H1 (cell line): ENCODE results near the gene RDH16.
"Not testable (repeated sequence)": the region's sequence is repeated elsewhere in the genome, so short reads cannot be mapped to it uniquely, and the experiment has no call there.

ENCODE experiments used
- CTCF ChIP-seq, 3 experiments: IDR thresholded peaks; 1 replicate in 2 of 3; 2 replicates in 1 of 3; pipeline versions ENCODE4 v1.5.1 to v1.6.1; 2011; ENCODE audit warnings: low read length in 3 of 3, mild to moderate bottlenecking in 3 of 3, inconsistent platforms in 2 of 3, low read depth in 1 of 3, moderate library complexity in 1 of 3; ENCODE audit not compliant: insufficient read depth in 1 of 3; ENCODE audit errors: control extremely low read depth in 1 of 3
- KDM4A ChIP-seq: IDR thresholded peaks from one replicate; pipeline ENCODE4 v1.7.1; 2012; ENCODE audit warnings: low read depth, mild to moderate bottlenecking, moderate library complexity, low read length, inconsistent platforms; ENCODE audit not compliant: severe bottlenecking
- NRF1 ChIP-seq: IDR thresholded peaks from 2 replicates; pipeline ENCODE4 v1.6.1; 2011; ENCODE audit warnings: mild to moderate bottlenecking, low read depth, low read length, improper control_type of control experiment
- POLR2A ChIP-seq, 2 experiments: IDR thresholded peaks; 1 replicate in 1 of 2; 2 replicates in 1 of 2; pipeline ENCODE4 v1.6.1; 2011; ENCODE audit warnings: low read depth in 2 of 2, low read length in 2 of 2, mild to moderate bottlenecking in 2 of 2; ENCODE audit errors: control extremely low read depth in 1 of 2
- POLR2AphosphoS5 ChIP-seq: IDR thresholded peaks from 2 replicates; pipeline ENCODE4 v1.6.1; 2011; ENCODE audit warnings: low read depth, low read length
- RAD21 ChIP-seq, 2 experiments: IDR thresholded peaks in 1 of 2; conservative IDR thresholded peaks in 1 of 2; 2 replicates each; pipeline ENCODE4 v1.6.1; 2011; ENCODE audit warnings: low read depth in 2 of 2, low read length in 2 of 2, improper control_type of control experiment in 1 of 2, inconsistent platforms in 1 of 2, mild to moderate bottlenecking in 1 of 2, moderate library complexity in 1 of 2
- SP1 ChIP-seq: IDR thresholded peaks from 2 replicates; pipeline ENCODE4 v1.6.1; 2011; ENCODE audit warnings: low read depth, low read length
- ZNF274 ChIP-seq: IDR thresholded peaks from 2 replicates; pipeline ENCODE4 v1.7.0; 2012; ENCODE audit warnings: low read length, borderline replicate concordance; ENCODE audit errors: extremely low read depth

GRCh38 chr12:56940942-56941298, 16.5 kb downstream of the RDH16 start:
- TF ChIP-seq CTCF (IDR thresholded peaks at IDR 0.05; ENCODE audit: control extremely low read depth in 1 of 3, insufficient read depth in 1 of 3, low read depth in 1 of 3, low read length in 3 of 3); KDM4A; RAD21 (IDR thresholded peaks at IDR 0.05 in 1 of 2, conservative IDR thresholded peaks at IDR 0.05 in 1 of 2; ENCODE audit: low read depth in 2 of 2, low read length in 2 of 2); POLR2AphosphoS5; SP1; NRF1; POLR2A (IDR thresholded peaks at IDR 0.05; ENCODE audit: control extremely low read depth in 1 of 2, low read depth in 2 of 2, low read length in 2 of 2); ZNF274: not testable (repeated sequence)
